ENCODE data around the gene PSMB11. TPM values are rescaled to one million over a fixed set of nuclear protein-coding genes. Genes with fewer than 3 reads are reported as not detected.

Gene PSMB11
- total and polyA plus RNA-seq, 10 of the 15 experiments (the other 5 are each of a cell fraction or from before 2014, with no cell fraction given) = not detected

DNA sequence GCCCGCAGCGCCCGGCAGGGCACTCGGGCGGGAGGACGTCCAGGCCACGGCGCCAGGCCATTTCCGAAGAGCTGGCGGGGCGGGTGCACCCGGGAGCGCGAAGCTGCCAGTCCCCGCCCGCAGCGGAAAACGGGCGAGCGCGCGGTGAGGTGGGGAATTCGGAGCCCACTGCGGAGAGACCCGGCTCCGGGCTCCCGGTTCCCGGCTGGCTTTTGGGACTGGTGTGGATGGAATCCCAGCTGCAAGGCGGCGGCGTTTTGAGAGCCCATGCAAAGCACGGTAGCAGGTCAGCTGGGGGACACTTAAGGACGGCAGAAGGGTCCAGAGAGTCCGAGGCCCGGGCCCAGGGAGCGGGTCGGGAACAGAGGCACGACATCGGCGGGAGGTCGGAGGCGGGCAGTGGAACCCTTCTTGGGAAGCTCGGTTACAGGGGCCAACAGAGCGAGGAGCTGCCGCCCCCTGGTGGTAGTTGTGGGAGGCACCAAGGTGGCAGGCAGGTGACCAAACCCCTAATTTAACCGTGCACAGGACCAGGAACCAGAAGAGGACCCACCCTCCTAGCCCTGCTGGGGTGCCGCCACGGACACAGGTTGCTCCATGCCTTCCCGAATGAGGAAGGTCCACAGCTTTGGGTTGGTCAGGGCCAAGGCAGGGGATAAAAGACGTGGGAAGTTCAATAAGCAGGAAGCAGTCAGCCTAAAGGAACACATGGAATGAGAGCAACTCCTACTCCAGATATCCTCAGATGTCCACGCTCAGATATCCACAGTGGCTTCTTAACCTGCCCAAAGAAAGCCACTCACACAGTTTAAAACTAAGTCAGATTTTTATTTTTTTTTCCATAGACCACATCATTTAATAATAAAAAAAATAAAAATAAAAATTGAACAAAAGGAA, 16.0 kb downstream of the PSMB11 start (continued):
- TF ChIP-seq, protein P1, sequence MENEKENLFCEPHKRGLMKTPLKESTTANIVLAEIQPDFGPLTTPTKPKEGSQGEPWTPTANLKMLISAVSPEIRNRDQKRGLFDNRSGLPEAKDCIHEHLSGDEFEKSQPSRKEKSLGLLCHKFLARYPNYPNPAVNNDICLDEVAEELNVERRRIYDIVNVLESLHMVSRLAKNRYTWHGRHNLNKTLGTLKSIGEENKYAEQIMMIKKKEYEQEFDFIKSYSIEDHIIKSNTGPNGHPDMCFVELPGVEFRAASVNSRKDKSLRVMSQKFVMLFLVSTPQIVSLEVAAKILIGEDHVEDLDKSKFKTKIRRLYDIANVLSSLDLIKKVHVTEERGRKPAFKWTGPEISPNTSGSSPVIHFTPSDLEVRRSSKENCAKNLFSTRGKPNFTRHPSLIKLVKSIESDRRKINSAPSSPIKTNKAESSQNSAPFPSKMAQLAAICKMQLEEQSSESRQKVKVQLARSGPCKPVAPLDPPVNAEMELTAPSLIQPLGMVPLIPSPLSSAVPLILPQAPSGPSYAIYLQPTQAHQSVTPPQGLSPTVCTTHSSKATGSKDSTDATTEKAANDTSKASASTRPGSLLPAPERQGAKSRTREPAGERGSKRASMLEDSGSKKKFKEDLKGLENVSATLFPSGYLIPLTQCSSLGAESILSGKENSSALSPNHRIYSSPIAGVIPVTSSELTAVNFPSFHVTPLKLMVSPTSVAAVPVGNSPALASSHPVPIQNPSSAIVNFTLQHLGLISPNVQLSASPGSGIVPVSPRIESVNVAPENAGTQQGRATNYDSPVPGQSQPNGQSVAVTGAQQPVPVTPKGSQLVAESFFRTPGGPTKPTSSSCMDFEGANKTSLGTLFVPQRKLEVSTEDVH (IDR thresholded peaks at IDR 0.05; ENCODE audit: low read depth, partially characterized antibody) = peak; percentile 46
- no peak for TF ChIP-seq YBX1 (IDR thresholded peaks at IDR 0.05)
- TF ChIP-seq DPF2 (IDR thresholded peaks at IDR 0.05) = 0 out of 2 replicates have a peak, but pooled peaks have one; percentile 50
- TF ChIP-seq, protein P2, sequence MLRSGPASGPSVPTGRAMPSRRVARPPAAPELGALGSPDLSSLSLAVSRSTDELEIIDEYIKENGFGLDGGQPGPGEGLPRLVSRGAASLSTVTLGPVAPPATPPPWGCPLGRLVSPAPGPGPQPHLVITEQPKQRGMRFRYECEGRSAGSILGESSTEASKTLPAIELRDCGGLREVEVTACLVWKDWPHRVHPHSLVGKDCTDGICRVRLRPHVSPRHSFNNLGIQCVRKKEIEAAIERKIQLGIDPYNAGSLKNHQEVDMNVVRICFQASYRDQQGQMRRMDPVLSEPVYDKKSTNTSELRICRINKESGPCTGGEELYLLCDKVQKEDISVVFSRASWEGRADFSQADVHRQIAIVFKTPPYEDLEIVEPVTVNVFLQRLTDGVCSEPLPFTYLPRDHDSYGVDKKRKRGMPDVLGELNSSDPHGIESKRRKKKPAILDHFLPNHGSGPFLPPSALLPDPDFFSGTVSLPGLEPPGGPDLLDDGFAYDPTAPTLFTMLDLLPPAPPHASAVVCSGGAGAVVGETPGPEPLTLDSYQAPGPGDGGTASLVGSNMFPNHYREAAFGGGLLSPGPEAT (IDR thresholded peaks at IDR 0.05; ENCODE audit: low read depth) = peak; percentile 43
- TF ChIP-seq FOXK2 (IDR thresholded peaks at IDR 0.05) = 0 out of 2 replicates have a peak, but pooled peaks have one; percentile 32
- peak; percentile 78 for TF ChIP-seq RAD21 (IDR thresholded peaks at IDR 0.05; ENCODE audit: insufficient read depth, low read depth, low read length)
